IMR-90 (cell line): ENCODE data around the gene RTN1. TPM values are rescaled to one million over a fixed set of nuclear protein-coding genes. Genes with fewer than 3 reads are reported as not detected.

Experiments
- ATAC-seq: fragments of 200-7000 bp; cut with Tn5 transposase; 2 replicates; pipeline ENCODE4 v1.9.1; 2020; ENCODE audit warnings: low read depth, mild to moderate bottlenecking, moderate library complexity
- BruUV-seq: library from RNA; stranded (reverse); fragments of 400-500 nt; replicated peaks from 2 replicates; lab custom pipeline; 2021; lab: Mats Ljungman, UMichigan
- CTCF ChIA-PET: fragments of 300-600 bp; formaldehyde crosslinking; extraction: SDS; loops from one replicate; lab custom pipeline; 2021; ENCODE audit warnings: antibody characterized with exemption; lab: Yijun Ruan, JAX
- POLR2A ChIA-PET: fragments of 300-600 bp; sonication (Branson Sonifier 250); formaldehyde crosslinking; loops from one replicate; lab custom pipeline; 2022; ENCODE audit warnings: antibody characterized with exemption; ENCODE audit not compliant: unreplicated experiment; lab: Charles Lee
- DNase-seq: peaks from one replicate; pipeline ENCODE4 v3.0.0; 2013
- H2AFZ ChIP-seq: replicated peaks from 2 replicates; pipeline ENCODE3; 2013; ENCODE audit warnings: low read length, mild to moderate bottlenecking; ENCODE audit not compliant: poor library complexity
- H2AK5ac ChIP-seq: 2 replicates; pipeline ENCODE4 v1.6.1; 2013; ENCODE audit warnings: low read depth, low read length, inconsistent platforms
- H2AK9ac ChIP-seq: replicated peaks from 2 replicates; pipeline ENCODE3; 2013; ENCODE audit warnings: mild to moderate bottlenecking, low read depth, low read length, moderate library complexity; ENCODE audit not compliant: poor library complexity
- H2BK120ac ChIP-seq: 2 replicates; pipeline ENCODE4 v1.6.1; 2013; ENCODE audit warnings: low read depth, low read length, inconsistent platforms
- H2BK15ac ChIP-seq: 3 replicates; pipeline ENCODE4 v1.6.1; 2013; ENCODE audit warnings: low read depth, low read length, inconsistent platforms
- H2BK20ac ChIP-seq: 2 replicates; pipeline ENCODE4 v1.6.1; 2013; ENCODE audit warnings: low read depth, mild to moderate bottlenecking, inconsistent platforms, low read length, moderate library complexity
- H2BK5ac ChIP-seq: 2 replicates; pipeline ENCODE4 v1.6.1; 2013; ENCODE audit warnings: mild to moderate bottlenecking, low read depth, low read length, inconsistent platforms; ENCODE audit not compliant: poor library complexity, severe bottlenecking
- H3K14ac ChIP-seq: replicated peaks from 2 replicates; pipeline ENCODE4 v1.6.1; 2013; ENCODE audit warnings: low read depth, low read length, inconsistent platforms
- H3K18ac ChIP-seq: 2 replicates; pipeline ENCODE4 v1.6.1; 2013; ENCODE audit warnings: low read depth, low read length, control low read depth
- H3K23ac ChIP-seq: 2 replicates; pipeline ENCODE4 v1.6.1; 2013; ENCODE audit warnings: low read depth, low read length, inconsistent platforms
- H3K27ac ChIP-seq: 2 replicates; pipeline ENCODE4 v1.5.1; 2013; ENCODE audit warnings: mild to moderate bottlenecking, control low read depth, low read length; ENCODE audit not compliant: insufficient read depth
- H3K27me3 ChIP-seq: 2 replicates; pipeline ENCODE4 v1.6.1; 2013; ENCODE audit warnings: low read length; ENCODE audit not compliant: control insufficient read depth, insufficient read depth
- H3K36me3 ChIP-seq: 2 replicates; pipeline ENCODE4 v1.6.1; 2013; ENCODE audit warnings: low read length, mixed read lengths; ENCODE audit not compliant: control insufficient read depth, insufficient read depth
- H3K4ac ChIP-seq: 2 replicates; pipeline ENCODE4 v1.6.1; 2013; ENCODE audit warnings: low read depth, low read length, inconsistent platforms
- H3K4me1 ChIP-seq: 2 replicates; pipeline ENCODE4 v1.6.1; 2013; ENCODE audit warnings: low read length, mixed read lengths; ENCODE audit not compliant: control insufficient read depth, insufficient read depth
- H3K4me2 ChIP-seq: 2 replicates; pipeline ENCODE4 v1.6.1; 2013; ENCODE audit warnings: low read depth, mild to moderate bottlenecking, control low read depth, low read length, moderate library complexity
- H3K4me3 ChIP-seq: 2 replicates; pipeline ENCODE4 v1.5.1; 2013; ENCODE audit warnings: low read depth, mild to moderate bottlenecking, control low read depth, low read length, moderate library complexity; ENCODE audit not compliant: insufficient read depth
- H3K56ac ChIP-seq: 2 replicates; pipeline ENCODE4 v1.6.1; 2013; ENCODE audit warnings: low read length, inconsistent platforms; ENCODE audit not compliant: insufficient read depth; ENCODE audit errors: extremely low read depth
- H3K79me1 ChIP-seq, 2 experiments: 2 replicates each; pipeline ENCODE4 v1.6.1; 2013; ENCODE audit warnings: low read length in 2 of 2, inconsistent platforms in 1 of 2, low read depth in 1 of 2
- H3K9ac ChIP-seq: 2 replicates; pipeline ENCODE4 v1.6.1; 2013; ENCODE audit warnings: low read depth, low read length, control low read depth
- H3K9me1 ChIP-seq: 2 replicates; pipeline ENCODE4 v1.6.1; 2013; ENCODE audit warnings: low read length, inconsistent platforms; ENCODE audit not compliant: insufficient read depth
- H3K9me3 ChIP-seq: 2 replicates; pipeline ENCODE4 v1.6.1; 2013; ENCODE audit warnings: low read length; ENCODE audit not compliant: control insufficient read depth, insufficient read depth
- H4K20me1 ChIP-seq: 2 replicates; pipeline ENCODE4 v1.6.1; 2013; ENCODE audit warnings: low read length, inconsistent platforms; ENCODE audit not compliant: insufficient read depth
- H4K5ac ChIP-seq: 2 replicates; pipeline ENCODE4 v1.6.1; 2013; ENCODE audit warnings: mild to moderate bottlenecking, low read depth, low read length, control low read depth
- H4K8ac ChIP-seq, 2 experiments: 2 replicates each; pipeline ENCODE4 v1.6.1; 2013; ENCODE audit warnings: low read depth in 2 of 2, low read length in 2 of 2, control low read depth in 1 of 2, inconsistent platforms in 1 of 2
- H4K91ac ChIP-seq: 2 replicates; pipeline ENCODE4 v1.6.1; 2013; ENCODE audit warnings: low read depth, low read length, inconsistent platforms; ENCODE audit not compliant: insufficient read depth
- CHD1 ChIP-seq: IDR thresholded peaks from 2 replicates; pipeline ENCODE4 v1.6.1; 2012; ENCODE audit warnings: low read depth, low read length, improper control_type of control experiment
- CTCF ChIP-seq: conservative IDR thresholded peaks from 2 replicates; pipeline ENCODE4 v1.5.1; 2012; ENCODE audit warnings: mild to moderate bottlenecking, low read depth, low read length, improper control_type of control experiment
- FOS ChIP-seq: fragments of 150-350 bp; IDR thresholded peaks from 2 replicates; pipeline ENCODE4 v1.6.1; 2016; ENCODE audit warnings: low read depth, low read length
- MAFK ChIP-seq: IDR thresholded peaks from 2 replicates; pipeline ENCODE4 v1.6.1; 2012; ENCODE audit warnings: low read depth, low read length, improper control_type of control experiment
- MAZ ChIP-seq: IDR thresholded peaks from 2 replicates; pipeline ENCODE4 v1.6.1; 2012; ENCODE audit warnings: low read depth, mild to moderate bottlenecking, low read length, improper control_type of control experiment, moderate library complexity, borderline replicate concordance
- MXI1 ChIP-seq: IDR thresholded peaks from 2 replicates; pipeline ENCODE4 v1.6.1; 2012; ENCODE audit warnings: low read depth, mild to moderate bottlenecking, low read length, moderate library complexity, borderline replicate concordance
- RAD21 ChIP-seq: IDR thresholded peaks from 2 replicates; pipeline ENCODE4 v1.6.1; 2012; ENCODE audit warnings: low read length, improper control_type of control experiment
- RCOR1 ChIP-seq: IDR thresholded peaks from 2 replicates; pipeline ENCODE4 v1.6.1; 2012; ENCODE audit warnings: mild to moderate bottlenecking, low read length, improper control_type of control experiment; ENCODE audit not compliant: insufficient replicate concordance
- RFX5 ChIP-seq: IDR thresholded peaks from 2 replicates; pipeline ENCODE4 v1.8.0; 2012; ENCODE audit warnings: low read depth, mild to moderate bottlenecking, low read length, moderate library complexity
- SMC3 ChIP-seq: fragments of 150-350 bp; IDR thresholded peaks from 2 replicates; pipeline ENCODE4 v1.6.1; 2016; ENCODE audit warnings: low read depth, mild to moderate bottlenecking, antibody characterized with exemption, low read length, moderate library complexity
- USF2 ChIP-seq: fragments of 150-350 bp; IDR thresholded peaks from 2 replicates; pipeline ENCODE4 v1.6.1; 2017; ENCODE audit warnings: mild to moderate bottlenecking, antibody characterized with exemption, low read length, low read depth
- WGBS, 2 experiments: methylation state at CpG; one replicate each; pipeline versions ENCODE4 v1.1.5 to v1.1.7; 2013; ENCODE audit warnings: missing lambda C conversion rate in 2 of 2; ENCODE audit not compliant: insufficient read length in 1 of 2; ENCODE audit errors: extremely low coverage in 2 of 2; 5-methylcytosine and 5-hydroxymethylcytosine counted together
- dilution Hi-C: fragments of 300-500 bp; cut with HindIII; formaldehyde crosslinking; loops from one replicate; pipeline ENCODE4 v1.14.3; 2018; ENCODE audit warnings: low sequenced_read_pairs; ENCODE audit not compliant: unreplicated experiment
- in situ Hi-C: fragments of 300-500 bp; cut with MboI; formaldehyde crosslinking; loops from 3 replicates; pipeline ENCODE4 v1.14.3; 2019; ENCODE audit warnings: low sequenced_read_pairs, inconsistent platforms, mixed read lengths
- intact Hi-C: fragments of 100-400 bp; cut with micrococcal nuclease; formaldehyde crosslinking; loops from 2 replicates; pipeline ENCODE4 v1.10.0; 2022
- polyA plus RNA-seq, 3 experiments: library from polyadenylated mRNA; depleted of rRNA; stranded (reverse); fragments of >200 nt; gene quantifications; 2 replicates each; pipeline ENCODE4 v1.2.3, GENCODE V29; 2012; ENCODE audit warnings: low replicate concordance in 1 of 3
- total RNA-seq: library from RNA; depleted of rRNA; stranded (reverse); fragments of >200 nt; gene quantifications from 2 replicates; pipeline ENCODE4 v1.2.3, GENCODE V29; 2012
- TF ChIP-seq, protein P1 (sequence below): fragments of 150-350 bp; IDR thresholded peaks from 2 replicates; pipeline ENCODE4 v1.6.1; 2016; ENCODE audit warnings: low read depth, mild to moderate bottlenecking, low read length, moderate library complexity, borderline replicate concordance

Gene RTN1
- total and polyA plus RNA-seq, 2 of the 4 experiments (the other 2 are of a cell fraction): 0.18 to 0.46 TPM

DNA sequence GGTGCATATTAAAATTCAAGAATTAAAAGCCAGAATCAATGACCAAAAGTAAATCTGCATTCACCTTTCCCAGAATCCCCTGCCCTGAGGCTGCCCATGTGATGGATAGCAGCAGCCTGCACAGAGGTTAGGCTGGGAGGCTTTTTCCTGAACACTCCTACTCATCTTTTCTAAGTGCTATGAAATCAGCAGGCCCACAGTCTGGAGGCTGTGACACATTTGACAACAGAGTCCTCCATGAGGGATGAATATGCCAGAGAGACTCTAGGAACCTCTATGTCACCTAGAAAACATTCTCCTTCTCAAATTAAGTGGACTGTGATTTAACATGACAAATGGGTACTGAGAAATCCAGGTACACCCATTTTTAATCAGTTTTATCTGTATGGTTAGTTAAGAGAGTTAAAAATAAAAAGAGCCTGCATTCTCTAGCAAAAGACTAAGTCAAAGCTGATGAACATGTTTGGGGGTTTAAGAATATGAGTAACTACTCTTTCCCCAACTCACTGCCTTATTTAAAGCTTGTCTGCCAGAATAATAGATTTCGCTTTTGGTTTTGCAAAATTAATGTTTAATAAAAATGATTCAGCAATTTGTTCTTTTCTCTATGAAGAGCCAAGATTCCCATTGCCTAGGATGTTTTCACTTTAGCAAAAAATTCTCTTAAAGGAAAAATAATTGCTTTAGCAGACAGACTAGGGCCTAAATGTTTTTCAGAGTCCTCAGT is 115.0 kb downstream of the RTN1 start:
- Histone ChIP-seq H2BK5ac (no peak overlapping the region), H3K23ac (no peak overlapping the region), H3K9ac (no peak overlapping the region), H4K5ac (no peak overlapping the region), H3K27me3 (no peaks in the 10 kb centered on the region), H3K18ac (no peak overlapping the region), H3K27ac (no peak overlapping the region), H3K56ac (no peak overlapping the region), H3K36me3 (no peaks in the 10 kb centered on the region), H3K9me1 (no peaks in the 10 kb centered on the region), H2BK20ac (no peak overlapping the region), H3K4me1 (no peaks in the 10 kb centered on the region), H2BK15ac (no peak overlapping the region), H3K4me3 (no peak overlapping the region), H4K91ac (no peak overlapping the region), H4K20me1 (no peaks in the 10 kb centered on the region), H2AK9ac (no peak overlapping the region), H3K14ac (no peak overlapping the region), H2AK5ac (no peak overlapping the region), H2BK120ac (no peak overlapping the region), H3K4me2 (no peak overlapping the region), H3K9me3 (no peaks in the 10 kb centered on the region), H3K79me1 (no peaks in the 10 kb centered on the region), H3K4ac (no peak overlapping the region), H4K8ac (no peak overlapping the region), H2AFZ (no peak overlapping the region)
- ChIA-PET POLR2A (no interaction called here), CTCF (interaction anchor here (0.6 kb wide), 1 partner anchor 13 kb away, joined by 3 read pairs; no protein-coding TSS in a partner anchor)
- dilution Hi-C loops: no loop called here
- WGBS, 2 experiments: no CpG with 5 or more reads among the region's 1 CpG
- ATAC-seq (no peak), DNase-seq (no peak)
- TF ChIP-seq MXI1 (no peak), RAD21 (no peak), FOS (no peak), CTCF (no peak), RFX5 (no peak), MAFK (no peak), MAZ (no peak), USF2 (no peak), CHD1 (no peak), SMC3 (no peak), RCOR1 (no peak)
- TF ChIP-seq, protein P1, sequence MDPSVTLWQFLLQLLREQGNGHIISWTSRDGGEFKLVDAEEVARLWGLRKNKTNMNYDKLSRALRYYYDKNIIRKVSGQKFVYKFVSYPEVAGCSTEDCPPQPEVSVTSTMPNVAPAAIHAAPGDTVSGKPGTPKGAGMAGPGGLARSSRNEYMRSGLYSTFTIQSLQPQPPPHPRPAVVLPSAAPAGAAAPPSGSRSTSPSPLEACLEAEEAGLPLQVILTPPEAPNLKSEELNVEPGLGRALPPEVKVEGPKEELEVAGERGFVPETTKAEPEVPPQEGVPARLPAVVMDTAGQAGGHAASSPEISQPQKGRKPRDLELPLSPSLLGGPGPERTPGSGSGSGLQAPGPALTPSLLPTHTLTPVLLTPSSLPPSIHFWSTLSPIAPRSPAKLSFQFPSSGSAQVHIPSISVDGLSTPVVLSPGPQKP: no peak
- in situ Hi-C loops: no loop called here
- no TSS peak for BruUV-seq
- intact Hi-C loops: no loop called here
